Thymus (tissue), 11 donors: ENCODE measurements around the gene VWA5B1. TPM values are rescaled to one million over a fixed set of nuclear protein-coding genes. Genes with fewer than 3 reads are reported as not detected.

Experiments
- DNase-seq, 9 donors: peaks; one replicate each; pipeline ENCODE4 v3.0.0-alpha.2; 2013; ENCODE audit warnings: low spot score in 9 of 9, low read depth in 6 of 9, missing footprints in 1 of 9
- H3K27ac ChIP-seq, 2 donors: one replicate each; pipeline ENCODE4 v1.5.1; 2013; ENCODE audit warnings: control low read depth in 1 of 2, low read depth in 1 of 2, low read length in 1 of 2, mild to moderate bottlenecking in 1 of 2, moderate library complexity in 1 of 2
- H3K27me3 ChIP-seq, 2 donors: one replicate each; pipeline ENCODE4 v1.5.1; 2013; ENCODE audit warnings: low read length in 1 of 2; ENCODE audit not compliant: control insufficient read depth in 2 of 2, insufficient read depth in 1 of 2
- H3K36me3 ChIP-seq, 2 donors: one replicate each; pipeline ENCODE4 v1.5.1; 2013; ENCODE audit warnings: low read length in 1 of 2, mild to moderate bottlenecking in 1 of 2, moderate library complexity in 1 of 2; ENCODE audit not compliant: control insufficient read depth in 2 of 2, insufficient read depth in 2 of 2
- H3K4me1 ChIP-seq, 2 donors: one replicate each; pipeline ENCODE4 v1.5.1; 2013; ENCODE audit warnings: low read length in 2 of 2; ENCODE audit not compliant: control insufficient read depth in 2 of 2, insufficient read depth in 2 of 2
- H3K4me3 ChIP-seq, 2 donors: one replicate each; pipeline ENCODE4 v1.5.1; 2013; ENCODE audit warnings: low read length in 2 of 2, control low read depth in 1 of 2, mild to moderate bottlenecking in 1 of 2
- H3K9me3 ChIP-seq, 2 donors: one replicate each; pipeline ENCODE4 v1.5.1; 2013; ENCODE audit warnings: low read length in 1 of 2, mild to moderate bottlenecking in 1 of 2; ENCODE audit not compliant: control insufficient read depth in 2 of 2, insufficient read depth in 1 of 2
- WGBS: extraction: QIAGEN DNeasy Blood & Tissue Kit; methylation state at CpG from one replicate; pipeline ENCODE4 v1.1.7; 2013; 5-methylcytosine and 5-hydroxymethylcytosine counted together
- polyA plus RNA-seq: library from polyadenylated mRNA; stranded (reverse); fragments of 200-250 nt; gene quantifications from one replicate; pipeline ENCODE4 v1.2.3, GENCODE V29; 2013
- total RNA-seq: library from RNA; stranded (reverse); fragments of 120-200 nt; gene quantifications from one replicate; pipeline ENCODE4 v1.2.4, GENCODE V29; 2013
- donor health status: healthy.

Gene VWA5B1
- total and polyA plus RNA-seq, 2 donors: 0.05 TPM

DNA sequence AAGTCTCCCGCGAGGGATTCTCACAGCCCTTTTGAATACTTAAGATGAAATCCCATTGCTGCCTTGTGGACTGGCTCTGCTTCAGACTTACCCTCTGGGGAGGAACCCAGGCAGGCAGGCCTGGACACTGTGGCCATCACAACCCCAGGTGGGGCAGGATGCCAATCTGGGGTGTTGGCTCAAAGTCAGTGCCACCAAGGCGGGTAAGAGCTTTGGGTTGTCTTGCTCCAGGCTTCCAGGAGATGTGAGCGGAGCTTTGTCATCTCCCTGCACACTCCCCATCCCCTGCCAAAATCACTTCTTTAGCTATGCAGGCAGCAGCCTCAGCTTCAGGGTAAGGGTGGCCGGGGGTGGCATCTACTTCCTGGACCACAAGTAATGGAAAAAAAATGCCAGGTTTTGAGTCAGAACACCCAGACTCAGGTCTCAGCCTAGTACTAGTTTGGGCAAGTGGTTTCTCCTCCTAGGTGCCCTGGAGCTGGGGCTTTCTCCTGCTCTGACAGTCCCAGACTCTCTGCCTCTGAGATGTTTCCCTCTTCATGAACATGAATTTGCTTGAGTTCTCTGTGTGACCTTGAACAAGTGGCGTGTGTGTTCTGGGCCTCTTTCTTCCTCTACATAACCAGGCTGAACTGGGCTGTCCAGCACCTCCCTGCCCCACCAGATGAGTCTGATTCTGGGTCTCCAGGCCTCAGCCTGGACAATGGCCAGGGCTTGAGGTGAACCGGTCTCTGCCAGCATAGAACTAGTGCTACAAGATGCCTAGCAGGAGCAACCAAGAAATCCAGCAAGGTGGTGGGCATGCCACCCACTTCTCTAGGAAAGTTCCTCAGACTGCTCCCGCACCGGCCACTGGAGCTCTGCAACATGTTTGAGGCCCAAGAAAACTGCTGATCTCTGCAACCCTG, 65.4 kb downstream of the VWA5B1 start:
- Histone ChIP-seq H3K36me3 (no peaks in the 10 kb centered on the region), H3K4me3 (no peak overlapping the region), H3K27ac (no peak overlapping the region), H3K9me3 (no peaks in the 10 kb centered on the region), H3K27me3 (peaks cover 0 to 5% of the 10 kb centered on the region in 2 donors), H3K4me1 (no peaks in the 10 kb centered on the region)
- DNase-seq: no peak
- WGBS: 84% methylated on average over 9 of the region's 9 CpGs

DNA sequence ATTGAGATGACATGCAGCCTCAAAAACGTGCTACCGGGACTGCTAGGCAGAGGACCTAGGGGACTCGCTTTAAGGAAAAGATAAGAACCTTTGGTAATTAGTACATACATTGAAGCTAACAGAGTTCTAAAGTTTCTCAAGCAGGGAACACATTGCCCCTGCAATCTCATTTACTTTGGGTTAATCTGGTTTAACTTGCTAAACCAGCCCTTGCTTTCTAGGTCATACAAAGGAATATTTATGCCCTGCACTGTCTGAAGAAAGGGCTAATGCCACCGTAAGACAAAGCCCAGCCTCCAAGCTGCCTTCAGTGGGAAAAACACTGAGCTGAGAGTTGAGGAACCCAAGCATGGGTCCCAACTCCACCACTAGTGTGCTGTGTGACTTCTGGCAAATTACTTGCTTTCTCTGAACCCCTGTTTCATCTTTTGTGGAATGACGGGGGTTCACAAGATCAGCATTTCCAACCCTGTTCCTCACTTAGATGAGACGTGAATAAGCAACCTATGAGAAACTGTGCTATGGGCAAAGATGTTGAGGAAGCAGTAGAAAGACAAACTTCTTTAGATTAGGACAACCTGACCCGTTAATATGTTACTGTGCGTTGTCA, 66.3 kb downstream of the VWA5B1 start:
- Histone ChIP-seq H3K9me3 (no peaks in the 10 kb centered on the region), H3K27ac (no peak overlapping the region)
- DNase-seq: no peak

GRCh38 chr1:20357796-20358195, 67.1 kb downstream of the VWA5B1 start:
- Histone ChIP-seq H3K9me3 (no peaks in the 10 kb centered on the region), H3K4me1 (no peaks in the 10 kb centered on the region), H3K4me3 (no peak overlapping the region), H3K27me3 (peaks cover 0 to 8% of the 10 kb centered on the region in 2 donors), H3K36me3 (no peaks in the 10 kb centered on the region), H3K27ac (no peak overlapping the region)
- 93% methylated on average over 8 of the region's 8 CpGs for WGBS
- no peak for DNase-seq

More for the DNA sequence above, 66.3 kb downstream of the VWA5B1 start:
- WGBS: 86% methylated on average over 8 of the region's 8 CpGs
- no peak overlapping the region for H3K4me3 ChIP-seq
- H3K27me3 ChIP-seq: peaks cover 0 to 6% of the 10 kb centered on the region in 2 donors
- no peaks in the 10 kb centered on the region for H3K36me3 ChIP-seq
- H3K4me1 ChIP-seq: no peaks in the 10 kb centered on the region

DNA sequence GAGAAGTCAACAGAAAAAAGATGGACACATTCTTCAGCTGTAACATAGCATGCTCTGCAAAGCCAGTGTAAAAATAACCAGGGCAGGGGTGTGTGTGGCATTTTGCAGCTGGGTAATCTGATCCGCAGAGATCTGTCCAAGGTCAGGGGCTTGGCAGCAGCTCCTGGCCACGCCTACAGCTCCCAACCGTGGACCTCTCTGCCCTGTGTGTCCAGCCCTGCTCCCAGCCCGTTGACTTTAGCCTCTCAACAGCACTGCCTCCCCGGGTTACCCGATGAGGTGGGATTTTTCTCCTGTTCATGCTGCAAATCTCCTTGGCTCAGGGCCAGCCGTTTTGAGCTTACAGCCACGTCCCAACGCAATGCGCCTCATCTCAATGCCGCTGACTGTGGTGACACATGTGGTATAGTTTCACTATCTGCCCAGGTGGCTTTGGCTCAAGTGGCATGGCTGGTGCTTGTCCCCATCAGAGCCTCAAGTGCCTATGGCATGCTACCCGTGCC, 68.1 kb downstream of the VWA5B1 start:
- Histone ChIP-seq H3K4me1 (no peaks in the 10 kb centered on the region), H3K36me3 (no peaks in the 10 kb centered on the region), H3K27me3 (peaks cover 3 to 15% of the 10 kb centered on the region in 2 donors), H3K4me3 (no peak overlapping the region), H3K9me3 (no peaks in the 10 kb centered on the region), H3K27ac (no peak overlapping the region)
- 63% methylated on average over 12 of the region's 12 CpGs for WGBS
- no peak for DNase-seq

DNA sequence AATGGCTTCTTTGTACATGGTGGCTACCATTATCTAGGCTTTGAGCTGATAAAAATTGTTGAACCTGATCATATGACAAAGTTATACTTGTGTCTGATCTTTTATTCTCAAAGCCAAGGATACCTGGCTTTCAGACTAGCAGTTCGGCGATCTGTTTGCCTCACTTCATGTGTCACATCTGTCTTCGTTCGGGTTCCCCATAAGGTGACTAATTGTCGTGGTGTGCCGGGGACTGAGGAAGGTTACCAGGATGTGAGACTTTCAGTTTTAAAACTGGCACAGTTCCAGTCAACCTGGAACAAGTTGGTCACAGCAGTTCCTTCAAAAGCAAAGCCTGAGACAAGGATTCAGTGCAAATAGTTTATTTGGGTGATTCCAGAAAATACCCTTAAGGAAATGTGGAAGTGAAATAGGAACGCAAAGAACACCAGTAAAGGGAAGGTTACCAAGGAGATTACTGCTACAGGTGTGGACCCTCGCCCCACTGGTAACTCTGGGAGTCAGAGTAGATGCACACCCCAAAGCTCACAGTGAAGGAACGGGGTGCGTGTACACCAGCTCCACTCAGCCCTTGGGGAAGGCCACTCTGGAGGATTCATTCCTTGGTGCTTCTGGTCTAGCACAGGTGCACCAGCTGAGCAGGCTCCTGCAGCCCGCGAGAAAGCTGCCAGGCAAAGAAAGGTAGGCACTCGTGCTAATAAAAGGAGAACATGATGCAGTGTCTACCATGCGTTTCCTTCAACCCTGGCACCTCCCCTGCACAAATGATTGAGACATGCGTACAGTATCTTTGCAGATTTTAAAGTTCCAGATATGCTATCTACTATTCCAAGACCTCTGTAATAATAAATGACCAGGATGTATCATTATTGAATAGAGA, 69.0 kb downstream of the VWA5B1 start:
- Histone ChIP-seq H3K4me3 (no peak overlapping the region), H3K9me3 (no peaks in the 10 kb centered on the region), H3K27me3 (peaks cover 3 to 22% of the 10 kb centered on the region in 2 donors), H3K36me3 (no peaks in the 10 kb centered on the region), H3K4me1 (no peaks in the 10 kb centered on the region), H3K27ac (no peak overlapping the region)
- 65% methylated on average over 15 of the region's 15 CpGs for WGBS
- DNase-seq: peak in 1 of 9 donors; percentile 22

DNA sequence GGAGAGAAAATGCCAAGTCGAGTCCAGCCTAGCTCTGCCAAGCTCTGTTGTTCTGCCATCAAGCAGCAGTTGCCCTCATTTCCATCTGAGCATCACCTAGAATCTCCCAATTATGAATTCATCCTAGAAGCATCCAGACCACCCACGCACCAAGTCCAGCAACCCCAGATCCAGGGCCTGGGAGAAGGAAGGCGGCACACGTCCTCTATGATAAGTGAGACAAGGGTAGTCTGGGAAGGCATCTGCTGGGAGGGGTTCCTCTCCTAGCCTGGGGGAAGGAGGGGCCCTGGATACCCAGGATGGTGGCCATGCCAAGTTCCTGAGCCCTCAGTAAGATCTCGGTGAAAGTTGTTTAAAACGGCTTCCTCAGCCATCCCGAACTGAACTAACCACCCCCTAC, 70.7 kb downstream of the VWA5B1 start:
- Histone ChIP-seq H3K4me3 (no peak overlapping the region), H3K4me1 (no peaks in the 10 kb centered on the region), H3K9me3 (no peaks in the 10 kb centered on the region), H3K27me3 (peaks cover 20 to 39% of the 10 kb centered on the region in 2 donors), H3K36me3 (no peaks in the 10 kb centered on the region), H3K27ac (no peak overlapping the region)
- 87% methylated on average over 7 of the region's 7 CpGs for WGBS
- DNase-seq: no peak

DNA sequence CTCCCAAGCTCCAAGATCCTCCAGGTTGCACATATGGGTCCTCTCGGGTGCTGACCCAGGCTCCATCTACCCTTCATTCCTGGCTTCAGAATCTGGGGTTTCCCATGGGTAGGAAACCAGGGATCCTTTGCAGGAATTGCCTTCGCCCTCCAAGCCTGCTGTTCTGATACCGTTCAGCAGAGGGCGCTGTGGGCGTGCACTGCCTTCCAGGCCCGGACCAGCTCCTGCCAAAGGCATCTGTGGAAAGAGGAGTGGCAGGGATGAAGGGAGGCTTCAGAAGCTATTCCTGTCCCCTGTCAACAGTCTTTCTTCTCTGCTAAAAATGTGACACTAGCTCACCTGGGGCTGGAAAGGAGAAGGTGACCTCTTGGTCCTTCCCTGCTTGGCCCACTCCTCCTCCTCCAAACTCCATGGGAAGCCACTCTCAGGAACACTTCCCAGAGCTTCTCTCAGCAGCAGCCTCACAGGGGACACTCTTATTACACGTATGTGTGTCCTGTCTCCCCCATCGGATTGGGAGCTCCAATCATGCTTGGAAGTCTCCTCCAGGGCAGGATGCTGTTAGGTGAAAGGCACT, 71.2 kb downstream of the VWA5B1 start:
- H3K4me1 ChIP-seq: no peaks in the 10 kb centered on the region
- WGBS: 20% methylated on average over 8 of the region's 8 CpGs

DNA sequence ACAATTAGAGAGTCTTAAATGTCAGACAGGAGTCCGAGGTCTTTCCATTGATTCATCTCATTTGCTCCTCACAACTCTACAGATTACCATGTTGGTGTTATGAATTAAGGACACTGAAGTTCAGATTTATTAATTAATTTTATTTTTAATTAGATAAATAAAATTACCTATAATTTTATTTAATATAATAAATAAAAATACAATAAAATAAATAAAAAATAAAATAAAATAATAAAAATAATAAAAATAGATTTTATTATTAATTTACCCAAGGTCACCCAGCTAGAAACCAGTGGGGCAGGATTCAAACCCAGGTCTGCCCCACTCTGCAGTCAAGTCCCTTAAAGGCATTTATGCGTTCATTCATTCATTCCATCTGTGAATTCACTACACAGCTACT, 72.2 kb downstream of the VWA5B1 start:
- Histone ChIP-seq H3K27ac (no peak overlapping the region), H3K4me1 (no peaks in the 10 kb centered on the region), H3K9me3 (no peaks in the 10 kb centered on the region), H3K36me3 (no peaks in the 10 kb centered on the region), H3K4me3 (no peak overlapping the region), H3K27me3 (peaks cover 30 to 51% of the 10 kb centered on the region in 2 donors)
- 95% methylated on average over 2 of the region's 2 CpGs for WGBS
- no peak for DNase-seq

More for the DNA sequence above, 71.2 kb downstream of the VWA5B1 start:
- Histone ChIP-seq H3K4me3 (no peak overlapping the region), H3K9me3 (no peaks in the 10 kb centered on the region), H3K27me3 (peaks cover 25 to 44% of the 10 kb centered on the region in 2 donors), H3K36me3 (no peaks in the 10 kb centered on the region), H3K27ac (no peak overlapping the region)
- no peak for DNase-seq
